K562 (cell line): ENCODE measurements around the gene GATC. TPM values are rescaled to one million over a fixed set of nuclear protein-coding genes. Genes with fewer than 3 reads are reported as not detected.

Experiments used
- ATAC-seq: fragments of 200-7000 bp; cut with Tn5 transposase; 3 replicates; pipeline ENCODE4 v1.9.1; 2020; ENCODE audit warnings: moderate library complexity
- BruUV-seq: library from RNA; stranded (reverse); fragments of 400-500 nt; replicated peaks from 2 replicates; lab custom pipeline; 2021; lab: Mats Ljungman, UMichigan
- CTCF ChIA-PET: fragments of 300-600 bp; formaldehyde crosslinking; extraction: SDS; loops from one replicate; lab custom pipeline; 2021; ENCODE audit warnings: low intra/inter-chr PET ratio; lab: Yijun Ruan, JAX
- POLR2A ChIA-PET: fragments of 300-600, 350-650 bp; sonication (Branson Sonifier 250); formaldehyde crosslinking; extraction: SDS; loops from one replicate; lab custom pipeline; 2021; ENCODE audit warnings: antibody characterized with exemption, inconsistent platforms; lab: Yijun Ruan, JAX
- DNase-seq, 4 experiments: peaks; one replicate each; pipeline versions ENCODE4 v3.0.0 to v3.0.0-alpha.2; 2011 to 2018; ENCODE audit warnings: low spot score in 3 of 4, mixed read lengths in 3 of 4; ENCODE audit errors: extremely low read depth in 1 of 4
- FAIRE-seq: peaks from 2 replicates; lab custom pipeline; 2011; peaks lifted over from hg19 to GRCh38; lab: Jason Lieb, UNC
- H2AFZ ChIP-seq: 2 replicates; pipeline ENCODE4 v1.6.0; 2011; ENCODE audit warnings: low read depth, low read length, control low read depth, inconsistent platforms
- H3K27ac ChIP-seq: fragments of 200-600 bp; 3 replicates; pipeline ENCODE4 v1.8.0; 2011; ENCODE audit warnings: low read depth, mild to moderate bottlenecking, control low read depth, inconsistent platforms, low read length, moderate library complexity, mixed read lengths; ENCODE audit errors: extremely low read depth
- H3K27me3 ChIP-seq, 2 experiments: fragments of 300-600 bp in 1 of 2; 2 replicates in 1 of 2; 3 replicates in 1 of 2; pipeline versions ENCODE4 v1.6.0 to v1.8.0; 2011; ENCODE audit warnings: inconsistent platforms in 2 of 2, low read length in 2 of 2, mild to moderate bottlenecking in 1 of 2, mixed read lengths in 1 of 2, moderate library complexity in 1 of 2; ENCODE audit not compliant: control insufficient read depth in 2 of 2, insufficient read depth in 2 of 2
- H3K36me3 ChIP-seq: fragments of 300-600 bp; 3 replicates; pipeline ENCODE4 v1.8.0; 2011; ENCODE audit warnings: mild to moderate bottlenecking, low read length, inconsistent platforms; ENCODE audit not compliant: control insufficient read depth, insufficient read depth
- H3K4me1 ChIP-seq, 2 experiments: fragments of 200-600 bp in 1 of 2; replicated peaks in 1 of 2; 2 replicates in 1 of 2; 3 replicates in 1 of 2; pipeline versions ENCODE4 v1.5.1 to v1.8.0; 2011; ENCODE audit warnings: inconsistent platforms in 2 of 2, low read length in 2 of 2, mild to moderate bottlenecking in 1 of 2, mixed read lengths in 1 of 2, moderate library complexity in 1 of 2; ENCODE audit not compliant: control insufficient read depth in 2 of 2, insufficient read depth in 2 of 2
- H3K4me2 ChIP-seq: 2 replicates; pipeline ENCODE4 v1.6.1; 2011; ENCODE audit warnings: low read length, control low read depth, inconsistent platforms, mixed read lengths; ENCODE audit not compliant: insufficient read depth
- H3K4me3 ChIP-seq: fragments of 200-600 bp; sonication (generic), shearing (Covaris generic); 2 replicates; pipeline ENCODE4 v1.5.1; 2016; ENCODE audit warnings: control low read depth, inconsistent platforms
- H3K79me2 ChIP-seq: fragments of 200-600 bp; 3 replicates; pipeline ENCODE4 v1.8.0; 2011; ENCODE audit warnings: low read length, inconsistent platforms; ENCODE audit not compliant: control insufficient read depth, insufficient read depth
- H3K9ac ChIP-seq, 2 experiments: 2 replicates each; pipeline versions ENCODE4 v1.6.0 to v1.6.1; 2011; ENCODE audit warnings: low read depth in 2 of 2, low read length in 2 of 2, control low read depth in 1 of 2, inconsistent platforms in 1 of 2, mild to moderate bottlenecking in 1 of 2, mixed read lengths in 1 of 2; ENCODE audit not compliant: insufficient read depth in 1 of 2
- H3K9me1 ChIP-seq: one replicate; pipeline ENCODE4 v1.6.0; 2011; ENCODE audit warnings: inconsistent platforms, mild to moderate bottlenecking, low read length, moderate library complexity; ENCODE audit not compliant: control insufficient read depth, insufficient read depth
- H3K9me3 ChIP-seq: replicated peaks from 2 replicates; pipeline ENCODE4 v1.5.1; 2011; ENCODE audit warnings: low read depth, low read length, inconsistent platforms; ENCODE audit not compliant: control insufficient read depth, insufficient read depth
- H4K20me1 ChIP-seq: replicated peaks from 2 replicates; pipeline ENCODE4 v1.6.1; 2011; ENCODE audit warnings: low read length, inconsistent platforms, mixed read lengths; ENCODE audit not compliant: control insufficient read depth, insufficient read depth
- WGBS: fragments of 100-300 bp; shearing (Covaris generic); methylation state at CpG from one replicate; pipeline ENCODE4 v1.1.6; 2016; ENCODE audit warnings: low coverage, mixed read lengths; ENCODE audit not compliant: insufficient coverage; ENCODE audit errors: missing lambda C conversion rate; 5-methylcytosine and 5-hydroxymethylcytosine counted together
- in situ Hi-C: fragments of 300-500 bp; cut with MboI; formaldehyde crosslinking; loops from 4 replicates; pipeline ENCODE4 v1.15.0; 2018; ENCODE audit warnings: inconsistent platforms, mixed read lengths
- intact Hi-C: fragments of 100-400 bp; cut with micrococcal nuclease; formaldehyde crosslinking; loops from 2 replicates; pipeline ENCODE4 v1.14.2; 2022
- polyA plus RNA-seq, 8 experiments: library from polyadenylated mRNA; depleted of rRNA in 4 of 8; stranded (reverse) in 5 of 8; unstranded in 3 of 8; fragments of >200 nt; fragmentation: Nextera tagmentation in 2 of 8; fragmentation: Illumina TruSeq in 1 of 8; extraction: Ambion mirVana in 2 of 8; extraction: Trizol in 1 of 8; gene quantifications; 2 replicates each; pipeline versions ENCODE4 v1.2.1 to v1.2.3, GENCODE V29; 2011 to 2014; ENCODE audit warnings: inconsistent platforms in 1 of 8, missing spikeins in 1 of 8
- total RNA-seq, 7 experiments: library from RNA; depleted of rRNA in 6 of 7; stranded (reverse); fragments of >200 nt in 6 of 7; fragmentation: Illumina TruSeq in 2 of 7; extraction: Trizol in 2 of 7; gene quantifications; 2 replicates each; pipeline versions ENCODE4 v1.2.1 to v1.2.3, GENCODE V29; 2011 to 2021; ENCODE audit warnings: low replicate concordance in 1 of 7
- TF ChIP-seq, protein P1 (sequence below): fragments of 250-450 bp; sonication (Bioruptor Pico); IDR thresholded peaks from 2 replicates; pipeline ENCODE4 v1.8.0; 2022; ENCODE audit warnings: inconsistent platforms

GATC gene
- total and polyA plus RNA-seq, 9 of the 15 experiments (the other 6 are each of a cell fraction or from before 2014, with no cell fraction given), result 5.8 to 52.6 (median 28.2) TPM

DNA sequence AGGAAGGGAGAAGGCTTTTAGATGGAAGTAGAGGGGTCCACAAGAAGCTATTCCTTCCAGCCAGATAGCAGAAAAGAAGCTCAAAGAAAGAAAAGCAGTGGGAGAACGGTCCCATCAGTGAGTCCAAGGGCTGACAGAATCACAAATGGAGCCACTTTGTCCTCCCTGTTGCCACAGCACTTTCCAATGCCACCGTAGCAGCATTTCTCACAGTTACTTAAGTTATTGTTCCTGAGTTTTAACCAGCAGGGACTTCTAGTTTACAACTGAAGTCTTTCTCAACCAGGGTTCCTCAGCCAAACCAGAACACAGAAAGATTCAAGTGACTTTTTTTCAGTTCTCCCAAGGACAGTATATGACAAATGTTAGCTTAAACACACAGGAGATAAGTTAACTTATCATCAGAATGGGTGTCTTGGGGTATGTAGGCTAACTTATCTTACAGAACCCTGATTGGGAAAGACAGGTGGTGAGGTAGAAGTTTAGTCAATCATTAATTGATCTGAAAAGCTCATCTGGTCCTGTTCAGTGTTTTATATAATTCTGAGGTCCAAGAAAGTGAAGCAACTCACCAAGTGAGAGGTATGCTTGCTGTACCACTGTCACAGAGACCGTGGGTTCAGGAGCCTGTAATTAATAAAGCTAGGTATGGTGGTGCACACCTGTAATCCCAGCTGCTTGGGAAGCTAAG is 7.0 kb downstream of the GATC start:
- in situ Hi-C loops, result no loop called here

More for the DNA sequence above, 7.0 kb downstream of the GATC start:
- no peak for ATAC-seq
- no peak overlapping the region for H3K9ac ChIP-seq
- CTCF ChIA-PET, result no interaction called here
- no peak overlapping the region for H3K4me2 ChIP-seq
- 82% methylated on average over 3 of the region's 3 CpGs for WGBS
- POLR2A ChIA-PET, result interaction anchor here (0.6 to 8.1 kb wide), 4 partner anchors 7 to 320 kb away, joined by 3 to 38 read pairs (median 11); partner anchors contain the start of genes COX6A1, GATC and TRIAP1
- TF ChIP-seq, protein P1, sequence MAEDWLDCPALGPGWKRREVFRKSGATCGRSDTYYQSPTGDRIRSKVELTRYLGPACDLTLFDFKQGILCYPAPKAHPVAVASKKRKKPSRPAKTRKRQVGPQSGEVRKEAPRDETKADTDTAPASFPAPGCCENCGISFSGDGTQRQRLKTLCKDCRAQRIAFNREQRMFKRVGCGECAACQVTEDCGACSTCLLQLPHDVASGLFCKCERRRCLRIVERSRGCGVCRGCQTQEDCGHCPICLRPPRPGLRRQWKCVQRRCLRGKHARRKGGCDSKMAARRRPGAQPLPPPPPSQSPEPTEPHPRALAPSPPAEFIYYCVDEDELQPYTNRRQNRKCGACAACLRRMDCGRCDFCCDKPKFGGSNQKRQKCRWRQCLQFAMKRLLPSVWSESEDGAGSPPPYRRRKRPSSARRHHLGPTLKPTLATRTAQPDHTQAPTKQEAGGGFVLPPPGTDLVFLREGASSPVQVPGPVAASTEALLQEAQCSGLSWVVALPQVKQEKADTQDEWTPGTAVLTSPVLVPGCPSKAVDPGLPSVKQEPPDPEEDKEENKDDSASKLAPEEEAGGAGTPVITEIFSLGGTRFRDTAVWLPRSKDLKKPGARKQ (CRISPR knock-in tag), result no peak
- no peak for FAIRE-seq
- H2AFZ ChIP-seq, result no peak overlapping the region
- intact Hi-C loops, result no loop called here
- no peaks in the 10 kb centered on the region for H3K9me3 ChIP-seq
- H3K4me1 ChIP-seq, result no peaks in the 10 kb centered on the region; a peak in 1 of 5 replicates
- no peaks in the 10 kb centered on the region for H3K9me1 ChIP-seq
- no TSS peak for BruUV-seq
- no peak overlapping the region for H3K27ac ChIP-seq
- H3K79me2 ChIP-seq, result peaks cover 21% of the 10 kb centered on the region
- no peak for DNase-seq
- H4K20me1 ChIP-seq, result 0 out of 2 replicates have a peak, but pooled peaks cover 14% of the 10 kb centered on the region
- peaks cover 79% of the 10 kb centered on the region for H3K36me3 ChIP-seq
- no peaks in the 10 kb centered on the region for H3K27me3 ChIP-seq
- no peak overlapping the region for H3K4me3 ChIP-seq
